Measurements from ENCODE around the gene ENOPH1. TPM values are rescaled to one million over a fixed set of nuclear protein-coding genes. Genes with fewer than 3 reads are reported as not detected.

ENOPH1 gene
- total RNA-seq: 10 to 100 TPM; 78.9 to 83.5 TPM

DNA sequence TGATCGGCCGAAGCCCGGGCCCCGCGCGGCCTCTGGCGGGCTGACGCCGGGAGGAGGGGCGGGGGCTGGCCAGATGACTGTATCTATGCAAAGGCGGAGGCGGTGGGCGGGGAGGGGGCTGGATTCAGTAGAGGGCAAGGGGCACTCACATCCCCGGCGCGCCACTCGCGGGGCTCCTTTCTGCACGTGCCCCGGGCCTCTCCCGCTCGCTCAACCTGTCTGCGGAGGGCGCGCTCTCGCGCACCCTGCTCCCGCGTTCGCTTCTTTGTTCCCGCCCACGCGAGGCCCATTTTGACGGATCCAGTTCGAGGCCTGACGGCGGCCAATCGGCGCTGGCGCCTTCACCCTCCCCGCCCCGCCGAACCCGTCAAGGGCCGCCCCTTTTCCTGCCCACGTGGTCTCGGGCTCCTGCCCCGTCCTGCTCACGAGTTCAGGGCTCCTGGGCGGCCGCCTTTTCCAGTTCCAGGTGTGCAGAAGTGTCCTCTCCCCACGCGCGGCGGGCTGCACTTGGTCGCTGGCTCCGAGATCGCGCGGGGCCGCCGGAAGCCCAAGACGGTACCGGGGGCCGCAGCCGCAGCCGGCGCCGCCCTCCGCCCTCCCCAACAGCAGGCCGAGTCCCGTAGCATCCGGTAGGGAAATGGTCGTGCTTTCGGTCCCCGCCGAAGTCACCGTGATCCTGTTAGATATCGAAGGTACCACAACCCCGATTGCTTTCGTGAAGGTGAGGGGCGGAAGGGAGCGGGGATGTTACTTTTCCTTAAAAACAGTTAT, at the start of gene ENOPH1, which contains the start of gene HNRNPDL:
TSS of gene ENOPH1 (plus strand) at position 398 of the 771 bp plus-strand sequence. CDS start at position 638, 240 bp downstream.
TSS of gene HNRNPDL (minus strand) at position 270 of the 771 bp plus-strand sequence. CDS start 772 bp downstream, outside the sequence.
- peaks cover 47% of the 10 kb centered on the region for H3K4me1 Mint-ChIP-seq (ENCODE audit: low read depth)

DNA sequence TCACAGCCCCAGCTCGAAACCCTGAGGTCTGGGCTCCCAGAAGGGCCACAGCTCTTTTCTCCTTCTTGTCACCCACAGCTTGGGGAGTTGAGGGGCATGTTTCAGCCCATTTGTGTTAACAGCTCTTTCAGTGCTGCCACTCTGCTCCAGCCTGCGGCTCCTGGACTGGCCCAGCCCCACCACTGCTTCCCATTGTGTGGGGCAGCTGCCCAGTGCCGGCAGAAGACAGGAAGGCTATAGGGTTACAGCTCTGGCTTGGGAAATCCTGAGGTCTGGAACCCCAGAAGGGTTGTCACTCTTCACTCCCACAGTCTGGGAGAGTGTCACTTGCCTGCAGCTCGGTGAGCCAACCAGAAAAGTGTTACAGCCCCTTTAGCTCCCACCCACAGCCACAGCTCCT, 49.6 kb upstream of the ENOPH1 start:
- CTCF ChIA-PET: interaction anchor here (0.8 to 3.0 kb wide), 4 partner anchors 8 to 49 kb away, joined by 3 to 9 read pairs (median 4); no protein-coding TSS in a partner anchor
- H3K36me3 Mint-ChIP-seq (ENCODE audit: low read depth): peaks cover 13% of the 10 kb centered on the region
- TF ChIP-seq, protein P1, sequence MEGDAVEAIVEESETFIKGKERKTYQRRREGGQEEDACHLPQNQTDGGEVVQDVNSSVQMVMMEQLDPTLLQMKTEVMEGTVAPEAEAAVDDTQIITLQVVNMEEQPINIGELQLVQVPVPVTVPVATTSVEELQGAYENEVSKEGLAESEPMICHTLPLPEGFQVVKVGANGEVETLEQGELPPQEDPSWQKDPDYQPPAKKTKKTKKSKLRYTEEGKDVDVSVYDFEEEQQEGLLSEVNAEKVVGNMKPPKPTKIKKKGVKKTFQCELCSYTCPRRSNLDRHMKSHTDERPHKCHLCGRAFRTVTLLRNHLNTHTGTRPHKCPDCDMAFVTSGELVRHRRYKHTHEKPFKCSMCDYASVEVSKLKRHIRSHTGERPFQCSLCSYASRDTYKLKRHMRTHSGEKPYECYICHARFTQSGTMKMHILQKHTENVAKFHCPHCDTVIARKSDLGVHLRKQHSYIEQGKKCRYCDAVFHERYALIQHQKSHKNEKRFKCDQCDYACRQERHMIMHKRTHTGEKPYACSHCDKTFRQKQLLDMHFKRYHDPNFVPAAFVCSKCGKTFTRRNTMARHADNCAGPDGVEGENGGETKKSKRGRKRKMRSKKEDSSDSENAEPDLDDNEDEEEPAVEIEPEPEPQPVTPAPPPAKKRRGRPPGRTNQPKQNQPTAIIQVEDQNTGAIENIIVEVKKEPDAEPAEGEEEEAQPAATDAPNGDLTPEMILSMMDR (IDR thresholded peaks at IDR 0.05): no peak
- POLR2A ChIA-PET: interaction anchor here (0.8 to 2.0 kb wide), 5 partner anchors 14 to 48 kb away, joined by 3 to 13 read pairs (median 4); no protein-coding TSS in a partner anchor
- H3K4me1 Mint-ChIP-seq (ENCODE audit: low read depth): peaks cover 7% of the 10 kb centered on the region
- intact Hi-C loops (cut with micrococcal nuclease): no loop called here
- no peaks in the 10 kb centered on the region for H3K9me3 Mint-ChIP-seq
- no peak overlapping the region for H3K4me3 Mint-ChIP-seq
- H3K27me3 Mint-ChIP-seq: no peaks in the 10 kb centered on the region
- DNase-seq: no peak
- no peak for ATAC-seq
- H3K27ac Mint-ChIP-seq: no peak overlapping the region

More for the DNA sequence above, at the start of gene ENOPH1, which contains the start of gene HNRNPDL:
- H3K27ac Mint-ChIP-seq: peak within 1 kb of the TSS; percentile 99
- intact Hi-C loops (cut with micrococcal nuclease): no loop called here
- H3K9me3 Mint-ChIP-seq: no peaks in the 10 kb centered on the region
- DNase-seq: peak; percentile 100
- CTCF ChIA-PET: interaction anchor here (1.6 to 1.7 kb wide), 2 partner anchors 11 to 56 kb away, joined by 6 to 9 read pairs; partner anchors contain the start of gene HNRNPD
- ATAC-seq: peak; percentile 70
- H3K4me3 Mint-ChIP-seq: peak within 1 kb of the TSS; percentile 97
- TF ChIP-seq, protein P1 (IDR thresholded peaks at IDR 0.05): no peak
- POLR2A ChIA-PET: interaction anchor here (1.4 to 8.1 kb wide), 6 partner anchors 9 to 469 kb away, joined by 4 to 193 read pairs (median 8); partner anchors contain the start of genes HNRNPD and THAP9
- peaks cover 74% of the 10 kb centered on the region for H3K36me3 Mint-ChIP-seq (ENCODE audit: low read depth)
- no peaks in the 10 kb centered on the region for H3K27me3 Mint-ChIP-seq

DNA sequence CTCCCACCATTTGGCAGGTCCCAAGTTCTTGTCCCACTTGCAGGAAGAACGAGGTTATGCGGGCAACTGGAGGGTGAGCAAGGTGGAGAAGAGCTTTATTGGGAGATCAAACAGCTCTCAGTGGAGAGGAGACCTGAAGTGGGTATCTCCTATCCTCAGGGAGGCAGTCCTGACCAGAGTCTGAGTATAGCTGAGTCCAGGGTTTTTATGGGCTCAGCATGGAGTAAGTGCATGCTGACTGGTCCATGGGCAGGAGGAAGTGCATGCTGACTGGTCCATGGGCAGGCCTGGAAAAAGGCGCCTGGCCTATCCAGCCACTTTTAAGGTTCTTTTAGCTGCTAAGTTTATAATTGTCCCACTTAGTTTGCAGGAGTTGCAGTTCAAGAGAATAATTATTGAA, 49.2 kb upstream of the ENOPH1 start:
- no peaks in the 10 kb centered on the region for H3K27me3 Mint-ChIP-seq
- no peak for DNase-seq
- H3K4me1 Mint-ChIP-seq (ENCODE audit: low read depth): peaks cover 3% of the 10 kb centered on the region
- H3K9me3 Mint-ChIP-seq: no peaks in the 10 kb centered on the region
- no peak for ATAC-seq
- H3K36me3 Mint-ChIP-seq (ENCODE audit: low read depth): peaks cover 9% of the 10 kb centered on the region
- POLR2A ChIA-PET: interaction anchor here (0.9 to 2.0 kb wide), 3 partner anchors 17 to 42 kb away, joined by 3 to 13 read pairs (median 4); no protein-coding TSS in a partner anchor
- no peak overlapping the region for H3K27ac Mint-ChIP-seq
- TF ChIP-seq, protein P1 (IDR thresholded peaks at IDR 0.05): no peak
- H3K4me3 Mint-ChIP-seq: no peak overlapping the region
- CTCF ChIA-PET: interaction anchor here (0.8 to 3.0 kb wide), 4 partner anchors 8 to 48 kb away, joined by 3 to 9 read pairs (median 4); no protein-coding TSS in a partner anchor
- intact Hi-C loops (cut with micrococcal nuclease): no loop called here

DNA sequence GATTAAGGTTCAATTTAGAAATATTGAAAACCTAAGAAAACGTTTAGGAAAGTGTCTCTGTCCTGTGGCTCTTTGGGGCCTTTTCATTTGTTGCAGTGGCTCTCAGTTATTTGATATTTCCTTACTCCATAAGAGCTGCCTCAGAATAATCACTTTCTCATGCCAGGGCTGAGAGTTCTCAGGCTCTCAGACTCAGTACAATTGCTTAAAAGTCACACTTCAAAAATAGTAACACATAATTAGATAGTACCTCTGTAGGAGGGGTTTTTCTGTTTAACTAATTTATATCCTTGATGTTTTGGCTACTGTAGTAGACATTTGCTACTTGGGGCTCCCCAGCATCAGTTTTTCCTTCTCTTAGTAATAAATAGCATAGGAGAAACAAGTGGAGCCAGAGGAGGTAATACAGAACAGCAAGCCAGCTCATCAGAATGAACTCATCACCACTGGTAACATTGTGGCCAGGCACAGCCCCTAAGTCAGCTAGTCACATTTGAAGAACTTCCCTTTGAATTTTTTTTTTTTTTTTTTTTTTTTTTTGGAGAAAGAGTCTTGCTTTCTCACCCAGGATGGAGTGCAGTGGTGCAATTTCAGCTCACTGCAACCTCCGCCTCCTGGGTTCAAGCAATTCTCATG, 48.6 kb upstream of the ENOPH1 start:
- TF ChIP-seq, protein P1 (IDR thresholded peaks at IDR 0.05): no peak
- Mint-ChIP-seq H3K4me1 (ENCODE audit: low read depth) (no peaks in the 10 kb centered on the region), H3K27ac (no peak overlapping the region), H3K27me3 (peaks cover 1% of the 10 kb centered on the region), H3K4me3 (no peak overlapping the region), H3K9me3 (no peaks in the 10 kb centered on the region), H3K36me3 (ENCODE audit: low read depth) (peaks cover 5% of the 10 kb centered on the region)
- CTCF ChIA-PET: interaction anchor here (1.1 to 1.8 kb wide), 2 partner anchors 10 to 22 kb away, joined by 3 to 6 read pairs; no protein-coding TSS in a partner anchor
- intact Hi-C loops (cut with micrococcal nuclease): no loop called here
- no peak for DNase-seq
- POLR2A ChIA-PET: interaction anchor here (0.9 to 2.0 kb wide), 2 partner anchors 18 to 40 kb away, joined by 3 to 13 read pairs; no protein-coding TSS in a partner anchor
- ATAC-seq: peak; percentile 42
